ENCODE data around the gene TTLL10.
A peak's percentile ranks its signal among the peaks of the same experiment; 100 is the strongest.

TTLL10 gene, protein sequence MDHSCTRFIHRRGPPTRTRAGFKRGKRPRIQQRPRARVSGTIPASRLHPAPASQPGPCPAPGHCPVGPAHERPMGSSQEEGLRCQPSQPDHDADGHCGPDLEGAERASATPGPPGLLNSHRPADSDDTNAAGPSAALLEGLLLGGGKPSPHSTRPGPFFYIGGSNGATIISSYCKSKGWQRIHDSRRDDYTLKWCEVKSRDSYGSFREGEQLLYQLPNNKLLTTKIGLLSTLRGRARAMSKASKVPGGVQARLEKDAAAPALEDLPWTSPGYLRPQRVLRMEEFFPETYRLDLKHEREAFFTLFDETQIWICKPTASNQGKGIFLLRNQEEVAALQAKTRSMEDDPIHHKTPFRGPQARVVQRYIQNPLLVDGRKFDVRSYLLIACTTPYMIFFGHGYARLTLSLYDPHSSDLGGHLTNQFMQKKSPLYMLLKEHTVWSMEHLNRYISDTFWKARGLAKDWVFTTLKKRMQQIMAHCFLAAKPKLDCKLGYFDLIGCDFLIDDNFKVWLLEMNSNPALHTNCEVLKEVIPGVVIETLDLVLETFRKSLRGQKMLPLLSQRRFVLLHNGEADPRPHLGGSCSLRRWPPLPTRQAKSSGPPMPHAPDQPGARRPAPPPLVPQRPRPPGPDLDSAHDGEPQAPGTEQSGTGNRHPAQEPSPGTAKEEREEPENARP

DNA sequence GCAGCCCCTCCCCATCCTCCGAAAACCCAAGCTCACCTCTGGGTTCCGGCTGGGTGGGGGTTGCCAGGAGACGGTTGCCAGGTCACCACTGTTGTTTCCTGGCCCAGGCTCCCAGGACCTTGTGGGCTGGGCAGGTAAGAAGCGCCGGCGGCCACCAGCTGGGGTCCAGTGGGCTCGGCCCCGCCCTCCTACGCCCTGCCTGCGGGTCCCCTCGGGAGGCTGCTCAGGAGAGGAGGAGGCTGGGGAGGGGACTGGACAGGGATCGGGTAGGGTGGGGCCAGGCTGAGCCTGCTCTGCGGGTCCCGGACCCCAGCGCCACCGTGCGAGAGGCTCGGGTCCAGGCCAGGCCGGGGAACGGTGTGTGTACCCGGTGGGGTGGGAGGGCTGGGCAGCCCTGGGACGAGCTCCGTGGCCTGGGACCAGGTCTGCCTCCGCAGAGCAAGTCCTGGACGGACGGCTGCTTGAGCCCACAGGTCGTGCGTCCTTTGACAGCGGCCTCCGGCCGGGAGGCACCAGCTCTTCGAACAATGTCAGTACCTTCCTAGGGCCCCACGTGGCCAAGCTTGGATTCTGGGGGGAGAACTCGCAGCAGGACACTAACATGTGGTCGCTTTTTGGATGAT, at the start of gene TTLL10:
Gene TTLL10, plus strand, starts transcription at position 88 of the 623 bp plus-strand sequence. CDS start 5,336 bp downstream, outside the sequence.
- no peak for DNase-seq

DNA sequence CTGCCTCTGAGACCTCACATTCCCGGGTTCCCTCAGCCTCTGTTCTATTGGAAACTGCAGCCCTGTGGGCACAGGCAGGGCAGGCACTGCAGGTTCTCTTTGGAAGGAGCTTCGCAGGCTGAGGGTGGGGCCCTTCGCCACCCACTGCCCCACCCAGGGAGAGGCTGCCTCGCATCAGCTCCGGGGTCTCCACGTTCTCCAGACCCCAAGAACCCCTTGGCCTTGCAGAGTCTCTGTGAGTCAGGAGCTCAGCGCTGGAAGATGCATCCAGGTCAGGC, 49.2 kb upstream of the TTLL10 start:
- no peak for DNase-seq

DNA sequence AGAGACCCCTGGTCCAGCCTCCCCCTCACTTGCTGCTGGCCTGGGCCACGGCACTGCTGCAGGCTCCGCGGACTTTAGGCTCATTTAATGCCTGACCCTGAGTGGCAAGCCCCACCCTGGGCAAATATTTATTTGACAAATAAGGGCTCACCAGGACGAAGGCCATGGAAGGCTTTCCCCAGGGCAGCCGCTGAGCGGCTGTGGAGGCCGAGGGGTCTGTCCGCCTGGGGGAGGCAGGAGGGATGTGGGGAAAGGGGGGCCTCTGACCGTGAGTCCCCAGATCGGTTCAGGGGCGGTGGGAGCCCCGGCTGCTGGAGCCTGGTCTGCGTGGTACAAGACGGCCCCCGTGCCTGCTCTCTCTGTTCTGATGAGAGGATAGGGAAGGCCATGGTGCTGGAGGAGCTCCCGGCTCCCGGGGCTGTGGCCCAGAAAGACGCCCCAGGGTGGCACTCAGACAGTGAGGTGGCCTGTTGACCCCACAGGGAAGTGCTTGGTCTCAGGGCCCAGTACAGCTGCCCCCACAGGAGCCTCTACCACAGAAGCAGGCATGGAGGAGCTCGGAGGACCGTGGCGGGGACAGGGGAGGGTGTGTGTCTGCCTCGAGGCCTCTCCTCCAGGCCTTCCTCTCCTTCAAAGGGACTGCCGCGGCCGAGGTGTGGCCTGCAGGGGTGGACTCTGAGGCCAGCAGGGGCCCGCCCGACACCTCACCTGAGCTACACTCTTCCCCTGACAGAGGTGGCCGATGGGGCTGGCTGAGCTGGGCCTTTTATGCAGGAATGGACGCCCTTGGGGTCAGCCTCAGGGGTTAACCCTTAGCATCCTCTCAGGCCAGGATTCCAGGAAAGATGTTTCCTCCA, 48.7 kb upstream of the TTLL10 start:
- no peak for DNase-seq

DNA sequence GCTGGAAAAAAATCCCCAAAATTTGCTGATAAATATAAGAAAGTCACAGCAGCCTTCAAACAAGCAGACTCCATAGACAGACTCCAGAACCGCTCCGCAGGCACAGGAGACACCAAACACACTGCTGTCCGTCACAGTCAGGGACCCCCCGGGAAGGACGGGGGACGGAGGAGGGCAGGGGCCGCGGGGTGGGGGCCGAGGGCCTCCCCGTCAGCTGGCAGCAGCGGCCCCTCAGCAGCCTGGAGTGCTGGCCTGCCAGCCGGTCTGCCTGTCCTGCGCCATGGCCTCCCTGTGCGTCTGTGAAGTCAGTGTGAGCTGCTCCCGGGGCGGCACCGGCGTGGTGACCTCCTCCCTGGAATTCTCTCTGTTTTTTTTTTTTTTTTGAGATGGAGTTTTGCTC, 47.7 kb upstream of the TTLL10 start:
- DNase-seq: no peak

DNA sequence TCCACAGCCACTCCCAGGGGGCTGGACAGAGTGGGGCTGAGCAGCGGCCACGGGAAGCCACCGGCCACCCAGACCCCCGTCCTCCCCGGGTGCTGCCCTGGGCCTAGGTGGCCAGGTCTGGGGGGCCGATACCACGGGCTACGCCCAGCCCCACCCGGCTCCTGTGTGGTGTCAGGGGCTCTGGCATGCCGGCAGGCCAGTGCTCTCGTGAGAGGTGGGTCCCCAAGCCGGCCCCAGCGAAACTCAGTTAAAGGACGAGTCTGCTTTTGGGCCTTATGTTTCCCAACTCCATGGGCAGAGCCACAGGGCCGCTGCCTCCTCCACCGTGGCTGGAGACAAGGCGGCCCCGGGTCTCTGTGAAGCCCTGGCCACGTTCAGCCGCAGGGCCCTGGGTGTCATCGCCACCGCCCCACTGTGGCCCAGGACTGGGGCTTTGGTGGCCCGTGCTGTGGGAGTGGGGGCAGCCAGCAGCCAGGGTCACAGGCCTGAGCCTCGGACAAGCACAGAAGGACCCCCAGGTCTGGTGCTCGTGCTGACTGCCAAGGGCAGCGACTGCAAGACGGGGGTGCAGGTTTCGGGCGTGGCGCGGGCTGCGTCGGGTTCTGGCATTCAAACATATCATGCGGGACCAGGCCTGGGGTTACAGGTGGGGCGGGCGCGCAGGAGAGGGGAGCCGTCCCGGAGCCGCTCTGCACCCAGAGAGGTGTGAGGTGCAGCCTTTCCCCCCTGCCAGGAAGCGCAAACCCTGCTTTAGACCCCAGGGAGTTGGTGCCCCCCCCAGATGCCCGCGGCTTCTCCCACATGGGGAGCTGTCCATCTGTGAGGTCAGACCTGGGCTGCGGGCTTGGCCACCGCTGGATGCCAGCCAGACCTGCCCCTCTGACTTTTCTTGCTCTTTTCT, 45.9 kb upstream of the TTLL10 start:
- DNase-seq: no peak

DNA sequence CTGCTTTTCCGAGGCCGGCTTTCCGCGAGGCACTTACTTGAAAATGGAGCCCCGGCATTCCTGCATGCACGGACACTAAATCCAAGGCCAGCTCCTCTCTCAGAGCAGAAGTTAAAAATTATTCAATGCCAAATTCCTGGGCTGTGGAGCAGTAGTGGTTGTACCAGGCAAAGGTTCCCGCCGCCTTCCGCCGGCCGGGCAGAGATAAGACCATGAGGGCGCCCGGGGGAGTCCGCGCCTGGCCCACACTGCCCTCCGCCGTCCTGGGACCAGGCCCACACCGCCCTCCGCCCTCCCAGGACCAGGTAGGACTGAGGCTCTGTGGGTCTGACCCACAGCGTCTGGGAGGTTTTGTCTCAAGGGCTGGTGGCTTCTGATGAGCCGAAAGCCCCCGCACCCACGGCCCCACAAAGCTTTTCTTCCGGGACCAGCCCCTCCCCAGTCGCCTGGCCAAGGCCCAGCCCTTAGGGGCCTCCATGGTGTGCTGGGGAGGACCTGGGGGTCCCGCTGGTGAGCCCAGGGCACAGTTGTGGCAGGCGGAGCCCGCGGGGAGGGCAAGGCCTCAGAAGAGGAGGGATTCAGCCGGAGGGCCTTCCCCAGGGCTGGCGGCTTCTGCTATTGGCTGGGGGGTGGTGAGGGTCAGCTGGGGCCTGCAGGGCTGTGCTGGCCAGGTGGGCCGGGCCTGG, 45.1 kb upstream of the TTLL10 start:
- no peak for DNase-seq

DNA sequence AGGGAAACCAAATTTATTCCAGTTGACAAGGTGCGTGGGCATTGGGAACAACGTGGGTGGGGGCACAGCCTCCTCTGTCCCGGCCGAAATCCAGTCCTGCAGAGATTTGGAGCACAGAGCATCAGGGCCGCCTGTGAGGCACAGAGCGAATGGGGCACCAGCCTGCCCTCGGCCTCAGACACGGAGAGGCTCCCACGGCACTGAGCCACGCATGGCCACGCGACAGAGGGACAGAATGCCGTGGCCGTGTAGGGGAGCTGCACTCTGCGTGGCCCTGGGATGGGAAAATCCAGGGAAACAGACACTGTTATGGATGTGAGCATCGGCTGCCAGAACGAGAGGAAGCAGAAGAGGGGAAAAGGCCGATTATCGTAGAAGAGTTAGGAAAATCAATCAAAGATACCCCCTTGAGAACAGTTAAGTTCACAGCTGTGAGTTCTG, 44.3 kb upstream of the TTLL10 start:
- no peak for DNase-seq

DNA sequence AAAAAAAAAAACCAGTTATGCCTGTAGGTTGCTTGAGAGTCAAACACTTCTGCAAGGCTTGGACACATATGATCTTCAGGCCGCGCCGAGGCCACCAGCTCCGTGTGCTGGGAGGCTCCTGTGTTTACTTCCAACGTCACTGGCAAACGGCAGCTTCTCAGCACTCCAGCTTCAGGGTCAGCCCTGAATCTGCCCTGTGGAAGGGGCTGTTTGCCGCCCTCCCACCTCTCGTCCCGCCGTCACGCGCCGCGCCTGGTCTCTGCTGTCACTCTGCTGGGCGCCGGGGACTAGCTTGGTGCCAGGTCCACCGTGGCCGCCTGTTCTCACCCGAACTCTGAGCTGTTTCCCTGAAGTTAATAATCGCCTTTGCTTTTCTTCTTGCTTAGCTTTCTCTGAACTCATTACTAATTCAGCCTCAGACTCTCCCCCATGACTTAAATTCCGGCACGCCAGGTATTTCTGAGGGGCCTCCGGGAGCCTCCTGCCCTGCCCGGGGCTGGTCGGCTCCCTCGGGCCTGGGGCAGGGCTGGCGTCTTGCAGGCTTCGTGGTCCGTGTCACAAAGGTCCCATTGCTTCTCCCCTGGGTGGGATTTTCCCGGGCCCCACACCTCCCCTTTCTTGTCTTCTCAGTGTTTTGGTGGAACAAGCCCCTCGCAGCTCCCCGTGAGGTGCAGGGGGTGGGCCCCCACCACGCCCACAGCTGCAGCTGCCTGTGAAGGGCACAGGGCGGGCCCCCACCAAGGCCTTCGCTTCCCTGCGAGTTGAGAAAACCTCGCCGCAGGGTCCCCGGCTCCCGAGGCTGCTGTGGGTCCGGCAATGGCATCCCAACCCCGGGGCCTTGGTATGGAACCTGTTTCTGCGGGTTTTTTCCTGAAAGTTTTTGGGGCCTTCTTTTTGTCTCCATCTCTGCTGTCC, 43.2 kb upstream of the TTLL10 start:
- no peak for DNase-seq

DNA sequence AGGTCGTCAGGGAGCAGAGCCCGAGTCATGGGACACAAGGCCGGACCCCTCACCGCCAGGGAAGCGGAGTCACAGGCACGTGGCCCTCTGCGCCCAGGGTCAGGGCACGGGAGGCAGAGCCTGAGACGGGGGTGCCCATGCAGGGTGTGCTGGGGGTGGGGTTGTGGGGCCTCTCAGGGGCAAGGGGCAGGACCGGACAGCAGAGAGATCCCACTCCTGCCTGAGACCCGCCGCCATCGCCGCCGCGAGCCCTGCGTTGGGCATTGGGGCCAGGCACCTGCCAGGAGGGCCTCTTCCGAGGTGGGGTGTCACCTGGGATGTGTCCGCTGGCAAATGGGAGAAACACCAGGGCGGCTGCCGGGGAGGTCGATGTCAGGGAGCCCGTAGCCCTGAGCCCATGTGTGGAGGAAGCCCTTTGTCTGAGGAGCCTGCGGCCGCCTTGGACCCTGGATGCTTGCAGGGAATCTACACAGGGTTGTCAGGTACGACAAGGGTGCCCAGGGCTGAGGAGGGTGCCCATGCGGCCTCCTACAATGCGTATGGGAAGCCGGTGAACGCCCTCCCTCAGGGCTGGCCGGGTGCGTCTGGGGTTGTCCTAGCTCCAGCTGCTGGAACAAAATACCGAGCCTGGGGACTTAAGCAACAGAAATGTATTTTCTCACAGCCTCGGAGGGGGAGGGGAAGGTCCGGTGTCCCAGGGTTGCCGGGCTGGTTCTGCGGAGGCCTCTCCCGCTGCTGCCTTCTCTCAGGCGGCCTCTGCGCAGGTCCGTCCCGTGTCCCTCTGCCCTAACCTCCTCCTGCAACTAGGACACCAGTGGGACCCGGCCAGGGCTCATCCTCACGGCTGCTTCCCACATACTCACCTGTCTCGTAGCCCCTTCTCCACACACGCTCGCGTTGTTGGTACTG, 41.4 kb upstream of the TTLL10 start:
- no peak for DNase-seq

DNA sequence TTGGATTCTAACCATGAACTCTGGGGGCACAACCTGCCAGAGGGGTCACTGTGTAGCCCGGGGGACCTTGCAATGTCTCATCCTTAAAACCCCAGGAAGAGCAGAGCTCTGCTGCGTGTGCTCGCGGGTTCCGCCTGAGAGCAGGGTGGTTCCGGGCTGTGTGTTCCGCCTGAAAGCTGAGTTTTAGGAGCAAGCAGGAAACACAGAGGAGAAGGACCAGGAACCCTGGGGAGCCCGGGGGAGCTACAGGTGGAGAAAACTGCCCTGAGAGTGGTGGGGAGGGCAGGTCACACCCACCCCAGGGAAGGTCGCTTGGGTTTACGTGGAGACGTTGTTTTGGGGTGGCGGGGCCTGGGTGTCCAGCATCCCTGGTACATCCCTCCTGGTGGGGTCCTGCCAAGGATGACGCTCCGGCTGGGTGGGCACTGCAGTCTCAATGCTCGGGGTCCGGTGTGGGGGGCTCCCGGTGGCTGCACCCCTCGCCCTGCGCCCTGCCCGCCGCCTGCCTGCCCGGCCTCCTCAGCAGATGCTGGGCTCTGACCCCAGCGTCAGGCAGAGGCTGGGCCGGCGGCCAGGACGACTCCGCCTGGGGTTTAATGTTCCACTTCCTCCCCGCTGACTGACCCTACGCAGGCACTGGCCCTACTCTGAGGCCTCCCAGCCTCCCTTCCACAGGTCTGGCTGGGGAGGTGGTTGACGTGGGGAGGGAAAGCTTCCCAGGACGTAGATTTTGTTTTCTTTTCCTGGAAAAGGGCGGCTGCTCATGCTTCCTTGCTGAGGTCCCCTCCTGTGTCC, 40.5 kb upstream of the TTLL10 start:
- no peak for DNase-seq

DNA sequence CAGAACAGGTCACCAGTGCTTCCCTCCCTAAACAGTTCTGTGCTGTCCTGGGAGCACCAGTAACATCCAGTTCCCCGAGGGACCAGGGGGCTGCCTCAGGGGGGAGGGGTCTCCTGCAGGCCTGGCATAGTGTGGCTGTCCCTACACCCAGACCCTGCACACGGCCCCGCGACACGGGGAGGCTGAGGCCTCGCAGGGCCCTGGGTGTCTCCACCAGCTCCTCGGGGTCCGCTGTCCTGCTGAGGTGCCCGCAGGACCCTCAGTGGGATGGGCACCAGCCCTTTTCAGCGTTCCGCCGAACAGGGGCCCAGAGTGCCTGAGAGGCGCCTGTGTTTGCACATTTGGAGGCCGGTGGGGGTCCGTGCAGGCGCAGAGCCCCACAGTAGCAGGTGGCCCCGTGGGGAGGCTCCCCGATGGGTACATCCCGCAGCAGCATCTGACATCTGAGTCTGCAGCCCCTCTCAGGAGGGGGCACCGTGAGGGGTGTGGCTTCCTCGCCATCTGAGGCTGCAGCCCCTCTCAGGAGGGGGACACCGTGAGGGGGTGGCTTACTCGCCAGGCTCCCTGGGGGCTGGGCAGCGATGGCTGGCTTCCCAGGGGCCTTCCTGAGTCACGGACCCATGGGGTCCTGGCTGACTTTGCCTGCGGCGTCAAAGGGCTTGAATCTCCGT, 39.2 kb upstream of the TTLL10 start:
- DNase-seq: no peak

DNA sequence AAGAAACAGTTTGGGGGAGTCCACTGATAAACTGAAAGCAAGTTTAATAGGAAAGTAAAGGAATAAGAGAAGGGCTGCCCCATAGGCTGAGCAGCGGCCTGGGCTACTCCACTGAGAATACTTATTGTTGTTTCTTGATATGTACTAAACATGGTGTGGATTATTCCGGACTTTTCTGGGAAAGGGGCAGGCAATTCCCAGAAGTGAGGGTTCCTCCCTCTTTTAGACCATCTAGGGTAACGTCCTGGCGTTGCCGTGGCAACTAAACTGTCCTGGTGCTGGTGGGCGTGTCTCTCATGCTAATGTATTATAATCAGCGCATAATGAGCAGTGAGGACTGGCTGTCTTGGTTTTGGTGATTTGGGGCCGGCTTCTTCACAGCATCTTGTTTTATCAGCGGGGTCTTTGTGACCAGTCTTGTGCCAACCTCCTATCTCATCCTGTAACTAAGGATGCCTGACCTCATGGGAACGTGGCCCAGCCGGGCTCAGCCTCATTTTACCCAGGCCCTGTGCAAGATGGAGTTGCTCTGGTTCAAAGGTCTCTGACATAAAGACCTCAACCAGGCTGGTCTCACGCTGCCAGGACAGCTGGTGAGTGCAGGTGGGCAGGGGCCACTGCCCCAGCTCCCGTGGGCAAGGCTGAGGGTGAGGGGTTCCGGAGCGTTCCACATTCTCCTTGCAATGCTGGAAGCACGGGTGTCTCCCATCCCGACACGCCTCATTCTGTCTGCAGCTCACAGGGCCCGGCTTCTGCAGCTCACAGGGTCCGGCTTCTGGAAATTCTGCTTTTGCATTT, 38.1 kb upstream of the TTLL10 start:
- no peak for DNase-seq

DNA sequence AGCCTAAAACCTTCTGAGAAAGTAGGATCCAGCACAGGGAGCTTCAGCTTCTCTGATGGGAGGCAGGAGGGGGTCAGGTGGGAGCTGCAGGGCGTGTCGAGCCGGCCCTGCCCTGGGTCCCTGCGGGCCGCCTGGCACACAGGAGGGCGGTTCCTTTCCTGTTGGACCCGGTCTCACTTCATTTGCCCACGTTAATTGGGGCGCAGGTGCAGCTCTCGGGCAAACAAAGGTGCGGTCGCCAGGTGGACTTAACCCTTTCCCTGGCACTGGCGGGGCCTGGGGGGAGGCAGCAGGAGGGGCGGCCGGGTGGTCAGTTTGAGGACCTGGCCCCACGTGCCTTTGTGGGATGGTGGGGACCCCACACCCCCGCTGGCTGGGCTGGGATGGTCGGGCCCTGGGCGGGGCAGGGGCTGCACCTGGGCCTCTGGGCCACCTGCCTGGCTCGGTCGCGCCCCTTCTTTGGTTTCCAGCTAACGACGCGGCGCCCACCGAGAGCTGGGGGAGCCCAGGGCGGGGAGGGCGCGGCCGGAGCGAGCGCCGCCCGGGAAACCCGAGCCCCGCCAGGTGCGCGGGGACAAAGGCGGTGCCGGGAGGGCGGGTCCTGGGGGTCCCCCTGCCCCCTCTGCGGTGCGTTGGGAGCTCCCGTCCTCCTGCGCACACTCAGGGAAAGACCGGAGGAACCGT, 37.0 kb upstream of the TTLL10 start:
- no peak for DNase-seq

DNA sequence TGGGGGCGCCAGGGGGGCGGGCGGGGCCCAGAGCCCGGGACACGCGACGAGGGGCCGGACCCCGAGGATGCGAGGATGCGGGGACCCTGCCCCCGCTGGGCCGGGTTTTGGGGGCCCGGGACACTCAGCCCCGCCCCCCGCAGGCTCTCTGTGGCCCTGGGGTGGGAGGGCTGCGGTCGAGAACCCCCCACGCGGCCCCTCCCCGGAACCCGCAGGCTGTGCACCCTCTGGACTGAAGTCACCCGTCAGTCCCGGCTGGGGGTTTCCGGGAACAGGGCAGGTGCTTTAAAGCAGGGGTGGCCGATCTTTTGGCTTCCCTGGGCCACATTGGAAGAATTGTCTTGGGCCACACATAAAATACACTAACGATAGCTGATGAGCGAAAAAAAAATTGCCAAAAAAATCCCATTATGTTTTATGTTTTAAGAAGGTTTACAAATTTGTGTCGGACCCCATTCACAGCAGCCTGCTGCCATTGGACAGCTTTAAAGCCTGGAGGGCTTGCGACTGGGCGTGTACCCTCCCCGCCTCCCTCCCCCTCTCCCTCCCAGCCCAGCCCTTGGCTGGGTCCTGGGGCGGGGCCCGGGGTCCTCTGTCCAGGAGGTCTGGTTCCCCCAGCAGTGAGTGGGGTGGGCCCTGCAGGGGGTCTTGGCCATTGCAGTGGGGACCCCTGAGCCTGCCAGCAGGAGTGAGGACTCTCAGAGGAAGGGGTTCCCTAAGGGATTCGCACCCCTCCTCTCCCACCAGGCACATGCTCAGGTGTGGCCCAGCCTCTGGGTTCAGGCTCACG, 36.2 kb upstream of the TTLL10 start:
- peak; percentile 60 to 65 for DNase-seq

DNA sequence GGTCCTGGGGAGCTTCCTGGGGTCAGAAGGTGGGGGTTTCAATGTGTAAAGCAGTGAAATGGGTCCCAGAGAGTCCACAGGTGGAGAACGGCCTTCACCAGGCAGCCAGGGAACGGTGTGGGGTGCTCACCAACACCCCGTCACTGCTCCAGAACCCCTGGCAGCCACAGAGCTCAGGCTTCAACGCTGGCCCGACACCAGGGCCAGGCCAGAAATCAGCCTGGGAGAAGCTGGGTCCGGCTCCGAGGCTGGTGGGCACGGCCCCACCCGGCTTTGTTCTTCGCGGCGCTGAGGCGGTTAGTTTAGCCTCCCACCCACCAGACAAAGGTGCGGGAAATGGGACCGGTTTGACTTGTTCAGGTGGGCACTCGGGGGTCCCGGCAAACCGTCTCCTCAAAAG, 33.0 kb upstream of the TTLL10 start:
- DNase-seq: no peak
